Small intestine (tissue), 7 donors: ENCODE measurements around the gene GPR139. TPM values are rescaled to one million over a fixed set of nuclear protein-coding genes. Genes with fewer than 3 reads are reported as not detected.

Experiments used
- DNase-seq, 2 donors: peaks; one replicate each; pipeline versions ENCODE4 v3.0.0 to v3.0.0-alpha.2; 2013
- FAIRE-seq: peaks from 2 replicates; lab custom pipeline; 2012; peaks lifted over from hg19 to GRCh38; lab: Jason Lieb, UNC
- H3K27ac ChIP-seq, 3 donors: one replicate each; pipeline ENCODE4 v1.5.1; 2013; ENCODE audit warnings: low read length in 2 of 3, mild to moderate bottlenecking in 2 of 3, control low read depth in 1 of 3, inconsistent platforms in 1 of 3, low read depth in 1 of 3, moderate library complexity in 1 of 3
- H3K27me3 ChIP-seq, 3 donors: one replicate each; pipeline ENCODE4 v1.6.1; 2013; ENCODE audit warnings: low read length in 3 of 3, inconsistent platforms in 1 of 3; ENCODE audit not compliant: control insufficient read depth in 3 of 3, insufficient read depth in 3 of 3
- H3K36me3 ChIP-seq, 3 donors: one replicate each; pipeline ENCODE4 v1.6.1; 2013; ENCODE audit warnings: low read length in 3 of 3, inconsistent platforms in 1 of 3, low read depth in 1 of 3, mild to moderate bottlenecking in 1 of 3, moderate library complexity in 1 of 3; ENCODE audit not compliant: control insufficient read depth in 3 of 3, insufficient read depth in 2 of 3
- H3K4me1 ChIP-seq, 3 donors: one replicate each; pipeline ENCODE4 v1.6.1; 2013; ENCODE audit warnings: low read length in 2 of 3, inconsistent platforms in 1 of 3, low read depth in 1 of 3, mild to moderate bottlenecking in 1 of 3, moderate library complexity in 1 of 3; ENCODE audit not compliant: control insufficient read depth in 3 of 3, insufficient read depth in 2 of 3
- H3K4me3 ChIP-seq, 3 donors: one replicate each; pipeline ENCODE4 v1.5.1; 2013; ENCODE audit warnings: low read length in 3 of 3, control low read depth in 1 of 3, inconsistent platforms in 1 of 3, low read depth in 1 of 3, mild to moderate bottlenecking in 1 of 3, moderate library complexity in 1 of 3
- H3K9me3 ChIP-seq, 2 donors: one replicate each; pipeline ENCODE4 v1.6.1; 2013; ENCODE audit warnings: low read depth in 1 of 2, low read length in 1 of 2; ENCODE audit not compliant: control insufficient read depth in 2 of 2, insufficient read depth in 1 of 2
- WGBS, 3 donors: extraction: QIAGEN DNeasy Blood & Tissue Kit; methylation state at CpG; one replicate each; pipeline ENCODE4 v1.1.7; 2013; 5-methylcytosine and 5-hydroxymethylcytosine counted together
- polyA plus RNA-seq, 4 donors: library from polyadenylated mRNA; stranded (reverse) in 3 of 4; unstranded in 1 of 4; fragments of 200-250 nt in 3 of 4; fragments of 120-200 nt in 1 of 4; gene quantifications; one replicate each; pipeline versions ENCODE4 v1.2.1 to v1.2.3, GENCODE V29; 2013
- donor health status: healthy with polysubstance abuse.
- donor health status: control.
- donor health status: control.
- donor health status: Bipolar disorder and iron deficiency.
- donor health status: healthy.

Gene GPR139
- polyA plus RNA-seq, 4 donors, result not detected

GRCh38 chr16:19991614-19992013 is 82.1 kb downstream of the GPR139 start:
- peaks cover 0 to 2% (median 0%) of the 10 kb centered on the region in 3 donors for H3K27me3 ChIP-seq
- no peak overlapping the region for H3K27ac ChIP-seq
- DNase-seq, result no peak
- peaks cover 0 to 2% of the 10 kb centered on the region in 2 donors for H3K9me3 ChIP-seq
- H3K36me3 ChIP-seq, result no peaks in the 10 kb centered on the region
- no peaks in the 10 kb centered on the region for H3K4me1 ChIP-seq
- WGBS, 3 donors, result 35 to 63% (median 38%) methylated on average over 7 of the region's 7 CpGs
- H3K4me3 ChIP-seq, result no peak overlapping the region
- FAIRE-seq, result no peak

- FAIRE-seq (no peak), DNase-seq (no peak)
- H3K27me3 ChIP-seq, result peaks cover 0 to 5% (median 0%) of the 10 kb centered on the region in 3 donors
- peaks cover 0 to 2% of the 10 kb centered on the region in 2 donors for H3K9me3 ChIP-seq
- no peak overlapping the region for H3K27ac ChIP-seq
- H3K4me3 ChIP-seq, result no peak overlapping the region
- H3K36me3 ChIP-seq, result no peaks in the 10 kb centered on the region
- no peaks in the 10 kb centered on the region for H3K4me1 ChIP-seq
- WGBS, 3 donors, result 79 to 84% (median 83%) methylated on average over 3 of the region's 3 CpGs
Observed at GRCh38 chr16:19984135-19984534, 89.6 kb downstream of the GPR139 start.

Other genes with a start within 250 kb of the GPR139 start
- gene GPRC5B, start 189.0 kb downstream of the GPR139 start, polyA plus RNA-seq, result 10 to 100 TPM in 2 of 4 donors, 1 to 10 TPM in 1, under 1 TPM in 1; 0.22 to 44.0 (median 9.2) TPM